Measurements from ENCODE around the gene CCDC102B. TPM values are rescaled to one million over a fixed set of nuclear protein-coding genes. Genes with fewer than 3 reads are reported as not detected.

CCDC102B gene
- total RNA-seq, 4 donors from 2014 or later: 3.8 to 15.1 (median 4.9) TPM

GRCh38 chr18:69088973-69089372, 291.1 kb downstream of the CCDC102B start:
- H3K27ac ChIP-seq: no peak overlapping the region
- 88 to 90% methylated on average over 2 of the region's 2 CpGs for WGBS, 2 donors (ENCODE audit: low coverage in 1 of 2)
- no peaks in the 10 kb centered on the region for H3K27me3 ChIP-seq
- no peaks in the 10 kb centered on the region for H3K4me1 ChIP-seq
- H3K4me3 ChIP-seq: no peak overlapping the region
- TF ChIP-seq EP300 (IDR thresholded peaks at IDR 0.05) (no peak), POLR2A (IDR thresholded peaks at IDR 0.05) (no peak), POLR2AphosphoS5 (IDR thresholded peaks at IDR 0.05) (no peak)
- TF ChIP-seq, protein P1, sequence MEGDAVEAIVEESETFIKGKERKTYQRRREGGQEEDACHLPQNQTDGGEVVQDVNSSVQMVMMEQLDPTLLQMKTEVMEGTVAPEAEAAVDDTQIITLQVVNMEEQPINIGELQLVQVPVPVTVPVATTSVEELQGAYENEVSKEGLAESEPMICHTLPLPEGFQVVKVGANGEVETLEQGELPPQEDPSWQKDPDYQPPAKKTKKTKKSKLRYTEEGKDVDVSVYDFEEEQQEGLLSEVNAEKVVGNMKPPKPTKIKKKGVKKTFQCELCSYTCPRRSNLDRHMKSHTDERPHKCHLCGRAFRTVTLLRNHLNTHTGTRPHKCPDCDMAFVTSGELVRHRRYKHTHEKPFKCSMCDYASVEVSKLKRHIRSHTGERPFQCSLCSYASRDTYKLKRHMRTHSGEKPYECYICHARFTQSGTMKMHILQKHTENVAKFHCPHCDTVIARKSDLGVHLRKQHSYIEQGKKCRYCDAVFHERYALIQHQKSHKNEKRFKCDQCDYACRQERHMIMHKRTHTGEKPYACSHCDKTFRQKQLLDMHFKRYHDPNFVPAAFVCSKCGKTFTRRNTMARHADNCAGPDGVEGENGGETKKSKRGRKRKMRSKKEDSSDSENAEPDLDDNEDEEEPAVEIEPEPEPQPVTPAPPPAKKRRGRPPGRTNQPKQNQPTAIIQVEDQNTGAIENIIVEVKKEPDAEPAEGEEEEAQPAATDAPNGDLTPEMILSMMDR (IDR thresholded peaks at IDR 0.05): no peak
- no peak for ATAC-seq
- H3K9me3 ChIP-seq: no peaks in the 10 kb centered on the region
- H3K36me3 ChIP-seq: no peaks in the 10 kb centered on the region

DNA sequence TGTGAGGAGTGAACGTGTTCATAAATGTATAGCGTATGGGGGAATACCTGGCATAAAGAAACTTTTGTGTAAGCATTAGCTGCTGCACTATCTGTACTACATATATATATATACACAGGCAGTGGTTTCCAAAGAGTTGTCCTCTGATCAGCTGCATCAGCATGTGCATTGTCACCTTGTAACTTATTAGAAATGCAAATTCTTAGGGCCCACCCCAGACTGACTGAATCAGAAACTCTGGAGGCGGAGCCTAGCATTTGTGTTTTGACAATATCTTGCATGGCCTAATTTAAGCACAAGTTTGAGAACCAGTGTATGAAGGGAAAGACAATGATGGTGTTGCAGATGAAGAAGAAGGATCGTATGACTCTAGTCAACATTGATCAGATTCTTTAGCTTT, 299.5 kb downstream of the CCDC102B start:
- TF ChIP-seq, protein P1 (IDR thresholded peaks at IDR 0.05): no peak
- no peak for TF ChIP-seq EP300 (IDR thresholded peaks at IDR 0.05)
- TF ChIP-seq POLR2AphosphoS5 (IDR thresholded peaks at IDR 0.05): no peak
- TF ChIP-seq POLR2A (IDR thresholded peaks at IDR 0.05): no peak
- Histone ChIP-seq H3K27ac (no peak overlapping the region), H3K4me3 (no peak overlapping the region), H3K36me3 (no peaks in the 10 kb centered on the region), H3K9me3 (no peaks in the 10 kb centered on the region), H3K27me3 (no peaks in the 10 kb centered on the region), H3K4me1 (no peaks in the 10 kb centered on the region)
- WGBS, 2 donors (ENCODE audit: low coverage in 1 of 2): 77 to 89% methylated on average over 3 to 4 of the region's 4 CpGs
- ATAC-seq: no peak

- no peaks in the 10 kb centered on the region for H3K9me3 ChIP-seq
- no peaks in the 10 kb centered on the region for H3K36me3 ChIP-seq
- no peaks in the 10 kb centered on the region for H3K4me1 ChIP-seq
- no peaks in the 10 kb centered on the region for H3K27me3 ChIP-seq
- TF ChIP-seq POLR2A (IDR thresholded peaks at IDR 0.05): no peak
- TF ChIP-seq, protein P1 (IDR thresholded peaks at IDR 0.05): no peak
- ATAC-seq: no peak
- H3K27ac ChIP-seq: no peak overlapping the region
- 33 to 67% methylated on average over 1 of the region's 1 CpG for WGBS, 2 donors (ENCODE audit: low coverage in 1 of 2)
- H3K4me3 ChIP-seq: no peak overlapping the region
These were observed 305.1 kb downstream of the CCDC102B start for GRCh38 chr18:69102959-69103358.

Small RNA genes lying within 50 kb of the gene (small RNA-seq; reads per million reads assigned to genes)
- gene RNU6-39P: 0 to 0.38 (median 0) reads per million in 4 donors

Other genes starting within 250 kb of the CCDC102B start
- 10 to 100 TPM; 30.5 to 43.3 (median 33.3) TPM for gene TMX3, start 83.0 kb upstream of the CCDC102B start, total RNA-seq